ENCODE results near the gene TAS2R5.
A peak's percentile ranks its signal among the peaks of the same experiment; 100 is the strongest.
"Not testable (repeated sequence)": the region's sequence is repeated elsewhere in the genome, so short reads cannot be mapped to it uniquely, and the experiment has no call there.

TAS2R5 gene

GRCh38 chr7:141763797-141764196, 26.2 kb upstream of the TAS2R5 start, which contains the start of gene TAS2R3:
TSS of gene TAS2R3 (plus strand) at chr7:141764097. CDS start at chr7:141764159, 62 bp downstream.
- no peak within 1 kb of the TSS for H3K4me3 ChIP-seq (ENCODE audit: low read depth, low read length)
- no peak for DNase-seq (ENCODE audit: low read depth)
- TF ChIP-seq CTCF (IDR thresholded peaks at IDR 0.05; ENCODE audit: low read depth, low read length), result no peak
- no peak for TF ChIP-seq POLR2A (IDR thresholded peaks at IDR 0.05; ENCODE audit: extremely low read depth, insufficient read length)
- TF ChIP-seq MYC (IDR thresholded peaks at IDR 0.05; ENCODE audit: low read depth, low read length), result no peak
- no peak for TF ChIP-seq MAX (IDR thresholded peaks at IDR 0.05; ENCODE audit: low read depth, low read length)

- DNase-seq (ENCODE audit: low read depth); H3K4me3 ChIP-seq (ENCODE audit: low read depth, low read length): not testable (repeated sequence)
Observed at GRCh38 chr7:141770083-141770583, 19.9 kb upstream of the TAS2R5 start.

GRCh38 chr7:141776374-141776773, 13.6 kb upstream of the TAS2R5 start, which contains the start of gene TAS2R4:
TSS of gene TAS2R4 (plus strand) at chr7:141776674. CDS start at chr7:141778489, 1,815 bp downstream.
- TF ChIP-seq MYC (IDR thresholded peaks at IDR 0.05; ENCODE audit: low read depth, low read length), result no peak
- TF ChIP-seq POLR2A (IDR thresholded peaks at IDR 0.05; ENCODE audit: extremely low read depth, insufficient read length), result no peak
- no peak for TF ChIP-seq MAX (IDR thresholded peaks at IDR 0.05; ENCODE audit: low read depth, low read length)
- no peak for TF ChIP-seq CTCF (IDR thresholded peaks at IDR 0.05; ENCODE audit: low read depth, low read length)

GRCh38 chr7:141785706-141786552, 4.1 kb upstream of the TAS2R5 start:
- TF ChIP-seq MYC (IDR thresholded peaks at IDR 0.05; ENCODE audit: low read depth, low read length) (no peak), POLR2A (IDR thresholded peaks at IDR 0.05; ENCODE audit: extremely low read depth, insufficient read length) (no peak), MAX (IDR thresholded peaks at IDR 0.05; ENCODE audit: low read depth, low read length) (no peak), CTCF (IDR thresholded peaks at IDR 0.05; ENCODE audit: low read depth, low read length) (peak; percentile 93)
- peak; percentile 79 for DNase-seq (ENCODE audit: low read depth)
- H3K4me3 ChIP-seq (ENCODE audit: low read depth, low read length), result no peak overlapping the region

More at GRCh38 chr7:141776374-141776773, 13.6 kb upstream of the TAS2R5 start, which contains the start of gene TAS2R4:
- no peak within 1 kb of the TSS for H3K4me3 ChIP-seq (ENCODE audit: low read depth, low read length)
- DNase-seq (ENCODE audit: low read depth), result no peak

GRCh38 chr7:141788296-141788695, 1.7 kb upstream of the TAS2R5 start:
- TF ChIP-seq MYC (IDR thresholded peaks at IDR 0.05; ENCODE audit: low read depth, low read length), result no peak
- TF ChIP-seq CTCF (IDR thresholded peaks at IDR 0.05; ENCODE audit: low read depth, low read length), result no peak
- TF ChIP-seq MAX (IDR thresholded peaks at IDR 0.05; ENCODE audit: low read depth, low read length), result no peak
- no peak for TF ChIP-seq POLR2A (IDR thresholded peaks at IDR 0.05; ENCODE audit: extremely low read depth, insufficient read length)
- no peak for DNase-seq (ENCODE audit: low read depth)
- H3K4me3 ChIP-seq (ENCODE audit: low read depth, low read length), result no peak overlapping the region

- no peak for DNase-seq (ENCODE audit: low read depth)
- H3K4me3 ChIP-seq (ENCODE audit: low read depth, low read length), result no peak overlapping the region
- TF ChIP-seq POLR2A (IDR thresholded peaks at IDR 0.05; ENCODE audit: extremely low read depth, insufficient read length), result no peak
- TF ChIP-seq MAX (IDR thresholded peaks at IDR 0.05; ENCODE audit: low read depth, low read length), result no peak
- no peak for TF ChIP-seq CTCF (IDR thresholded peaks at IDR 0.05; ENCODE audit: low read depth, low read length)
- TF ChIP-seq MYC (IDR thresholded peaks at IDR 0.05; ENCODE audit: low read depth, low read length), result no peak
Observed at GRCh38 chr7:141792526-141792925, 2.5 kb downstream of the TAS2R5 start.
